ENCODE results near the gene P2RX5.

The P2RX5 gene

GRCh38 chr17:3695723-3696411, at the start of gene P2RX5:
P2RX5 (minus strand) TSS chr17:3696155; CDS start chr17:3696005, 150 bp downstream.
- TF ChIP-seq CTCF (IDR thresholded peaks at IDR 0.05) (no peak), ZFX (IDR thresholded peaks at IDR 0.05; ENCODE audit: borderline replicate concordance) (no peak)
- peak within 1 kb of the TSS; percentile 65 for H3K27ac ChIP-seq

GRCh38 chr17:3745071-3745470, 49.1 kb upstream of the P2RX5 start:
- TF ChIP-seq ZFX (IDR thresholded peaks at IDR 0.05; ENCODE audit: borderline replicate concordance) (no peak), CTCF (IDR thresholded peaks at IDR 0.05) (no peak)
- no peak overlapping the region for H3K27ac ChIP-seq

GRCh38 chr17:3744014-3744413, 48.1 kb upstream of the P2RX5 start:
- TF ChIP-seq CTCF (IDR thresholded peaks at IDR 0.05), result no peak
- TF ChIP-seq ZFX (IDR thresholded peaks at IDR 0.05; ENCODE audit: borderline replicate concordance), result no peak
- no peak overlapping the region for H3K27ac ChIP-seq

GRCh38 chr17:3740611-3741073, 44.7 kb upstream of the P2RX5 start:
- H3K27ac ChIP-seq, result no peak overlapping the region
- TF ChIP-seq ZFX (IDR thresholded peaks at IDR 0.05; ENCODE audit: borderline replicate concordance) (no peak), CTCF (IDR thresholded peaks at IDR 0.05) (no peak)

GRCh38 chr17:3739422-3740124, 43.6 kb upstream of the P2RX5 start:
- peak overlapping the region; percentile 63 for H3K27ac ChIP-seq
- TF ChIP-seq CTCF (IDR thresholded peaks at IDR 0.05) (no peak), ZFX (IDR thresholded peaks at IDR 0.05; ENCODE audit: borderline replicate concordance) (no peak)

GRCh38 chr17:3738562-3739295, 42.8 kb upstream of the P2RX5 start:
- TF ChIP-seq CTCF (IDR thresholded peaks at IDR 0.05) (no peak), ZFX (IDR thresholded peaks at IDR 0.05; ENCODE audit: borderline replicate concordance) (no peak)
- peak overlapping the region; percentile 63 for H3K27ac ChIP-seq
